HepG2 (cell line): ENCODE measurements around the gene PIP4K2C.

Experiments
- EZH2 ChIP-seq: conservative IDR thresholded peaks from 2 replicates; pipeline ENCODE4 v1.6.1; 2012; ENCODE audit warnings: mild to moderate bottlenecking, low read depth, low read length, moderate library complexity
- SMARCE1 ChIP-seq: fragments of 450-650 bp; IDR thresholded peaks from 2 replicates; pipeline ENCODE4 v1.6.1; 2017; ENCODE audit warnings: borderline replicate concordance
- TF ChIP-seq, protein P1 (sequence below): sonication (generic); formaldehyde crosslinking; IDR thresholded peaks from 2 replicates; pipeline ENCODE4 v1.5.0; 2020; ENCODE audit warnings: mild to moderate bottlenecking, missing genetic modification reagents, moderate library complexity
- TF ChIP-seq, protein P2 (sequence below): sonication (generic); formaldehyde crosslinking; IDR thresholded peaks from 2 replicates; pipeline ENCODE4 v1.4.0; 2020; ENCODE audit warnings: missing genetic modification reagents
- TF ChIP-seq, protein P3 (sequence below): sonication (generic); formaldehyde crosslinking; IDR thresholded peaks from 2 replicates; pipeline ENCODE4 v1.9.0; 2021; ENCODE audit warnings: missing genetic modification reagents, borderline replicate concordance

DNA sequence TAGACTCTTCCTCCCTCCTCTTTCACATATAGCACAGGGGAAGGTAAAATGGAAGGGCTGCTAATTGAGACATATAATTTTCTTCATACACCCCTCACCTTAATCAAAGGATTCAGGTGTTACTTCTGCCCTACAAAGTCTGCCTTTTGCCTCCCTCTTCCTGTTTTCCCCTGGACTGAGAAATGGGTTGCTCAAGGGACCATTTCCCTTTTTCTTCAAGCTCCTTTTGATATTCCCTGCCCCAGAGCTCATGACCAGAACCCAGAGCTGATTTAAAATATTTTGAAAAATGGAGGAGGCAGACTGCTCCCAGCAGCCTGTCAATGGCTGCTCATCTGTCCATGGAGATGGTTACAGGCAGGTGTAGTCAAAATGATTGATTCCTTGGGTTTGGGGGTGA lies 6.3 kb upstream of the PIP4K2C start:
- TF ChIP-seq SMARCE1 (no peak), EZH2 (no peak)
- TF ChIP-seq, protein P1, sequence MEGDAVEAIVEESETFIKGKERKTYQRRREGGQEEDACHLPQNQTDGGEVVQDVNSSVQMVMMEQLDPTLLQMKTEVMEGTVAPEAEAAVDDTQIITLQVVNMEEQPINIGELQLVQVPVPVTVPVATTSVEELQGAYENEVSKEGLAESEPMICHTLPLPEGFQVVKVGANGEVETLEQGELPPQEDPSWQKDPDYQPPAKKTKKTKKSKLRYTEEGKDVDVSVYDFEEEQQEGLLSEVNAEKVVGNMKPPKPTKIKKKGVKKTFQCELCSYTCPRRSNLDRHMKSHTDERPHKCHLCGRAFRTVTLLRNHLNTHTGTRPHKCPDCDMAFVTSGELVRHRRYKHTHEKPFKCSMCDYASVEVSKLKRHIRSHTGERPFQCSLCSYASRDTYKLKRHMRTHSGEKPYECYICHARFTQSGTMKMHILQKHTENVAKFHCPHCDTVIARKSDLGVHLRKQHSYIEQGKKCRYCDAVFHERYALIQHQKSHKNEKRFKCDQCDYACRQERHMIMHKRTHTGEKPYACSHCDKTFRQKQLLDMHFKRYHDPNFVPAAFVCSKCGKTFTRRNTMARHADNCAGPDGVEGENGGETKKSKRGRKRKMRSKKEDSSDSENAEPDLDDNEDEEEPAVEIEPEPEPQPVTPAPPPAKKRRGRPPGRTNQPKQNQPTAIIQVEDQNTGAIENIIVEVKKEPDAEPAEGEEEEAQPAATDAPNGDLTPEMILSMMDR (CRISPR knock-in tag) = no peak
- TF ChIP-seq, protein P2, sequence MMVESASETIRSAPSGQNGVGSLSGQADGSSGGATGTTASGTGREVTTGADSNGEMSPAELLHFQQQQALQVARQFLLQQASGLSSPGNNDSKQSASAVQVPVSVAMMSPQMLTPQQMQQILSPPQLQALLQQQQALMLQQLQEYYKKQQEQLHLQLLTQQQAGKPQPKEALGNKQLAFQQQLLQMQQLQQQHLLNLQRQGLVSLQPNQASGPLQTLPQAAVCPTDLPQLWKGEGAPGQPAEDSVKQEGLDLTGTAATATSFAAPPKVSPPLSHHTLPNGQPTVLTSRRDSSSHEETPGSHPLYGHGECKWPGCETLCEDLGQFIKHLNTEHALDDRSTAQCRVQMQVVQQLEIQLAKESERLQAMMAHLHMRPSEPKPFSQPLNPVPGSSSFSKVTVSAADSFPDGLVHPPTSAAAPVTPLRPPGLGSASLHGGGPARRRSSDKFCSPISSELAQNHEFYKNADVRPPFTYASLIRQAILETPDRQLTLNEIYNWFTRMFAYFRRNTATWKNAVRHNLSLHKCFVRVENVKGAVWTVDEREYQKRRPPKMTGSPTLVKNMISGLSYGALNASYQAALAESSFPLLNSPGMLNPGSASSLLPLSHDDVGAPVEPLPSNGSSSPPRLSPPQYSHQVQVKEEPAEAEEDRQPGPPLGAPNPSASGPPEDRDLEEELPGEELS (CRISPR knock-in tag) = no peak
- TF ChIP-seq, protein P3, sequence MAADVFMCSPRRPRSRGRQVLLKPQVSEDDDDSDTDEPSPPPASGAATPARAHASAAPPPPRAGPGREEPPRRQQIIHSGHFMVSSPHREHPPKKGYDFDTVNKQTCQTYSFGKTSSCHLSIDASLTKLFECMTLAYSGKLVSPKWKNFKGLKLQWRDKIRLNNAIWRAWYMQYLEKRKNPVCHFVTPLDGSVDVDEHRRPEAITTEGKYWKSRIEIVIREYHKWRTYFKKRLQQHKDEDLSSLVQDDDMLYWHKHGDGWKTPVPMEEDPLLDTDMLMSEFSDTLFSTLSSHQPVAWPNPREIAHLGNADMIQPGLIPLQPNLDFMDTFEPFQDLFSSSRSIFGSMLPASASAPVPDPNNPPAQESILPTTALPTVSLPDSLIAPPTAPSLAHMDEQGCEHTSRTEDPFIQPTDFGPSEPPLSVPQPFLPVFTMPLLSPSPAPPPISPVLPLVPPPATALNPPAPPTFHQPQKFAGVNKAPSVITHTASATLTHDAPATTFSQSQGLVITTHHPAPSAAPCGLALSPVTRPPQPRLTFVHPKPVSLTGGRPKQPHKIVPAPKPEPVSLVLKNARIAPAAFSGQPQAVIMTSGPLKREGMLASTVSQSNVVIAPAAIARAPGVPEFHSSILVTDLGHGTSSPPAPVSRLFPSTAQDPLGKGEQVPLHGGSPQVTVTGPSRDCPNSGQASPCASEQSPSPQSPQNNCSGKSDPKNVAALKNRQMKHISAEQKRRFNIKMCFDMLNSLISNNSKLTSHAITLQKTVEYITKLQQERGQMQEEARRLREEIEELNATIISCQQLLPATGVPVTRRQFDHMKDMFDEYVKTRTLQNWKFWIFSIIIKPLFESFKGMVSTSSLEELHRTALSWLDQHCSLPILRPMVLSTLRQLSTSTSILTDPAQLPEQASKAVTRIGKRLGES = no peak
